Fibroblast of skin of right biceps (primary cell): ENCODE results near the gene PPP1R37.
A peak's percentile ranks its signal among the peaks of the same experiment; 100 is the strongest.

ENCODE experiments used
- DNase-seq: peaks from one replicate; pipeline ENCODE4 v3.0.0-alpha.2; 2013

PPP1R37 gene

DNA sequence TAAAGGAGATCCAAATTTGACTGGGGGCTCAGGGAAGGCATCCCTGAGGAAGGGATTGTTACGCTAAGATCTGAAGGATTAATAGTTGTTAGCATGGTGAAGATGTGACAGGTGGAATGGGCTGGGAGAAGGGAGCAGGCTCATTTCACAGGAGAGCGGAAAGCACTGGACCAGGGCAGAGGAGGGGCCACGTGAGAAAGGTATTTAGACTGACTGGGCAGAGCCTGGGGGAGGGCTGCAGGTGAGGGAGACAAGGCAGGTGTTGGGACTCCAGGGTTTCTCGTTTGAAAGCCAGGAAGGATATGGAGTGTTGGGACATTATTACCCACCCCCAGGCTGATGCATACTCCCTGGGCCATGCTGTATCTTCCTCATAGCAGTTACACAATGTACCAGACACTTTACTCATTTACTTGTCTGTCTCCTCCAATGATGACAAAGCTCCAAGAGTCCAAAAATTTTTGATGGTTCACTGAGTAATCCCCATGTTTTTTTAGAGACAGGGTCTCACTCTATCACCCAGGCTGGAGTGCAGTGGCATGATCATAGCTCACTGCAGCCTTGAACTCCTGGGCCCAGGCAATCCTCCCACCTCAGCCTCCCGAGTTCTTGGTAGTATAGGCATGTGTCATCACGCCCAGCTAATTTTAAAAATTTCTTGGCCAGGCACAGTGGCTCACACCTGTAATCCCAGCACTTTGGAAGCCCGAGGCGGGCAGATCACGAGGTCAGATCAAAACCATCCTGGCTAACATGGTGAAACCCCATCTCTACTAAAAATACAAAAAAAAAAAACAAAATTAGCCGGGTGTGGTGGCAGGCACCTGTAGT, 82.8 kb downstream of the PPP1R37 start:
- no peak for DNase-seq

- DNase-seq: peak; percentile 63
Observed at GRCh38 chr19:45177817-45178261, 84.9 kb downstream of the PPP1R37 start, which contains the start of gene TRAPPC6A. Gene TRAPPC6A, minus strand, starts transcription at chr19:45178237. Its CDS starts 19 bp downstream, at chr19:45178218.

DNA sequence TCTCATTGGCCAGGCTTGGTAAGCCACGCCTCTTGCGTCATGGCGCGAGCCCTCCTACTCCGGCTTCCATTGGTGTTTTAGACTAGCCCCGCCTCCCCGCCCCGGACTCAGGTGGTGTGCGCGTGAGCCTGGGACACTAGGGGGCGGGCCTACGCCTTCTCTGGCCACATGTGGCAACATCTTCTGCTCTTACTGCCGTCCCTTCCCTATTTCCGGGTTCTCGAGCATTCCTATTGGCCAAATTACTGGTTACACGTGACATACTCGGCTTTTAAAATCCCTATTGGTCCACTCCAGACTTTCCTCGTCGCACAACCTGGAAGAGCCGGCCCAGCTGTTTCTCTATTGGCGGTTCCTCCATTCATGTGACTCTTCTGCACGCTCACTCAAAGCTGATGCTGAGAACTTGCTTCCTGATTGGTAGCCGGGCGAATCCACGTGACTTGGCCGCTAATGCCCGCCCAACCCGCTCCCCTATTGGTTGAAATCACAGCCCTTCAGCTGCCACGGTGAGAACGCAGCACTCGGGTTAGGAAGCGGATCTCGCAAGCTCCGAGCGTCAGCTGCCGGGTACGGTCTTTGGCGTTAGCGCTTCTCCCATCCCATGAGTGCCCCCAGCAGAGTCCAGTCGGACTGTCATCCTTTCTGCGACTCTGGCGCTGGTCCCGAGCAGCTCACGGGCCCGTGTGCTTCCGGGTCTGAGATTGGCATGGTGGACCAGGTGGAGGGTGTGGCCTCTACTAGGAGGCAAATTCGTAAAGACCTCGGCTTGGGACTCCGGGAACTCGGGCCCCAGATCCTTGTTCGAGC, 85.5 kb downstream of the PPP1R37 start, which contains the start of gene BLOC1S3:
Gene BLOC1S3 (plus strand): TSS at position 523 of the 810 bp plus-strand sequence. CDS start 513 bp downstream, outside the sequence.
- DNase-seq: peak; percentile 100

- peak; percentile 38 for DNase-seq
Observed at GRCh38 chr19:45179072-45179891, 86.3 kb downstream of the PPP1R37 start.

- DNase-seq: no peak
Observed at GRCh38 chr19:45179892-45180370, 87.0 kb downstream of the PPP1R37 start.

DNA sequence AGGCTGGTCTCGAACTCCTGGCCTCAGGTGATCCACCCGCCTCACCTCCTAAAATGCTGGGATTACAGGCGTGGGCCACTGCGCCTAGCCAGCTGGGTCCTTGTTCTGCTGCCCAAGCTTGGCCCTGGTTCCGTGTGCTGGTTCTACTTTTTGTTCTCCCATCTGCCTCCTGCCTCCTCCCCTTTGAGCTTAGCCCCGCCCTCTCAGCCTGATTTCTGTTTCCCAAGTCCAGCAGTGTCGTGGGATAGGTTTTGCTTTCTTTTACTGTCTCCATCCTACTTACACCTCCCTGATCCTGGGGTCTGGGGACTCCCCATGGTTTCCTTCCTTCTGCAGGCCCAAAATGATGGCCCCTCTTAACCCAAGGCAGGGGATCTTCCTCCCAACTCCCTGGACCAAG, 88.0 kb downstream of the PPP1R37 start:
- no peak for DNase-seq

DNA sequence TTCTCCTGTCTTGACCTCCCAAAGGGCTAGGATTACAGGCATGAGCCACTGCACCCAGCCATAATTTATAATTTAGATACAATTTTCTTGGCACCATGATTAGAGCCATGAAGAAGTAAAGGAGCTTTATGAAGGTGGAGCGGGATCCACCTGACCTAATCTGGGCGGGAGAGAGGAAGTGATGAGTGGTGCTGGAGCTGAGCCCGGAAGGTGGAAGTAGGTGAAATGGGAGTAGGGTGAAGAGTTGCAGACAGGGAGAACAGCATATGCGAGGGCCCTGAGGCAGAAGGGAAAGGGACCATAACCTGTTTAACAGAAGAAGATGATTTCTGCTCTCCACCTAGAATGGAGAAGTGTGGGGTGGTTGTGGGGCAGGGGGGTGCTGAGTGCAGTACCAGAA, 89.8 kb downstream of the PPP1R37 start:
- no peak for DNase-seq

- no peak for DNase-seq
Observed at GRCh38 chr19:45184115-45184514, 91.1 kb downstream of the PPP1R37 start.

- no peak for DNase-seq
Observed at GRCh38 chr19:45186509-45187334, 93.7 kb downstream of the PPP1R37 start.

DNA sequence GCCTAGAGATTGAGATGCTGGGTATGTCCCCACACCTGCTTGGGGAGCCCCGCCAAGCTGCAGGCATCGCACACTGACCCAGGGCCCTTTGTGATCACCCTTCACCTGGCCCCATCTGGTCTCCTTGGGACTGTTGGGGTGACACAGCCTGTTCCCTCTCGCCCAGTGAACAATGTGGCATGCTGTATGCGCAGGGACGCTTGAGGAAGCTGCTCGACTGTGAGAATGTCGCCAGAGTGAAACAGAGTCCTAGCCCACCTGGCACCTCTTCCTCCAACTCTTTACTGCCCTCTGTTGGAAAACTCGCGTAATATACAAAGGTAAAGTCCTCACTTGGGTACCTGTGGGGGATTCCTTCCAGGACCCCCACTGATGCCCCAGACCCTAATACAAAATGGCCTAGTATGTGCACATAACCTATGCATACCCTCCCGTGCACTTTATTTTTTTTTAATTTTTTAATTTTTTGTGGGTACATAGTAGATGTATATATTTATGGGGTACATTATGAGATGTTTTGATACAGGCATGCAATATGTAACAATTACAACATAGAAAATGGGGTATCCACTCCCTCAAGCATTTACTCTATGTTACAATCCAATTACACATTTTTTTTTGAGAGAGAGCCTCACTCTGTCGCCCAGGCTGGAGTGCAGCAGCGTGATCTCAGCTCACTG, 94.6 kb downstream of the PPP1R37 start:
- DNase-seq: no peak

DNA sequence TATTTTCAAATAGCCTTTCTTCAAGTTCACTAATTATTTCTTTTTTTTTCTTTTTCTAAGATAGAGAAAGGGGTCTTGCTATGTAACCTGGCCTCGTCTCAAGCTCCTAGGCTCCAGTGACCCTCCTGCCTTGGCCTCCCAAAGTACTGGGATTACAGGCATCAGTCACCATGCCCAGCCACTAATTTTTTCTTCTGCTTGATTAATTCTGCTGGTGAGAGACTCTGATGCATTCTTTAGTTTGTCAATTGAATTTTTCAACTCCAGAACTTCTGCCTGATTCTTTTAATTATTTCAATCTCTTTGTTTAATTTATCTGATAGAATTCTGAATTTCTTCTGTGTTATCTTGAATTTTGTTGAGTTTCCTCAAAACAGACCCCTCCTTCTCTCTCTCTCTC, 97.0 kb downstream of the PPP1R37 start:
- DNase-seq: no peak

GRCh38 chr19:45191375-45191774, 98.4 kb downstream of the PPP1R37 start:
- no peak for DNase-seq

- DNase-seq: no peak
Observed at GRCh38 chr19:45195764-45196163, 102.8 kb downstream of the PPP1R37 start.
